Neutrophil (primary cell): Measurements from ENCODE around the gene CSF2.

ENCODE experiments used
- H3K27ac ChIP-seq: fragments of 200-600 bp; sonication (generic); 2 replicates; pipeline ENCODE4 v1.5.1; 2016; ENCODE audit warnings: mild to moderate bottlenecking, moderate library complexity
- H3K27me3 ChIP-seq: fragments of 200-600 bp; sonication (generic); 2 replicates; pipeline ENCODE4 v1.6.0; 2016; ENCODE audit warnings: mild to moderate bottlenecking
- H3K36me3 ChIP-seq: fragments of 200-600 bp; sonication (generic); 2 replicates; pipeline ENCODE4 v1.5.1; 2017
- H3K4me1 ChIP-seq, 2 experiments: fragments of 200-600 bp in 1 of 2; sonication (generic) in 1 of 2; 1 replicate in 1 of 2; 2 replicates in 1 of 2; pipeline versions ENCODE4 v1.5.1 to v1.6.1; 2013 to 2016; ENCODE audit warnings: low read depth in 1 of 2, low read length in 1 of 2, mild to moderate bottlenecking in 1 of 2, moderate library complexity in 1 of 2; ENCODE audit not compliant: control insufficient read depth in 1 of 2, insufficient read depth in 1 of 2
- H3K4me3 ChIP-seq, 2 experiments: fragments of 200-600 bp in 1 of 2; sonication (generic) in 1 of 2; 1 replicate in 1 of 2; 2 replicates in 1 of 2; pipeline ENCODE4 v1.5.1; 2013 to 2016; ENCODE audit warnings: low read depth in 1 of 2, low read length in 1 of 2, mild to moderate bottlenecking in 1 of 2, moderate library complexity in 1 of 2
- H3K9me3 ChIP-seq: fragments of 200-600 bp; sonication (generic); 2 replicates; pipeline ENCODE4 v1.5.1; 2016
- TF ChIP-seq, protein P1 (sequence below): fragments of 200-600 bp; sonication (generic); IDR thresholded peaks from 2 replicates; pipeline ENCODE4 v1.5.1; 2016; ENCODE audit warnings: antibody characterized with exemption

CSF2 gene

DNA sequence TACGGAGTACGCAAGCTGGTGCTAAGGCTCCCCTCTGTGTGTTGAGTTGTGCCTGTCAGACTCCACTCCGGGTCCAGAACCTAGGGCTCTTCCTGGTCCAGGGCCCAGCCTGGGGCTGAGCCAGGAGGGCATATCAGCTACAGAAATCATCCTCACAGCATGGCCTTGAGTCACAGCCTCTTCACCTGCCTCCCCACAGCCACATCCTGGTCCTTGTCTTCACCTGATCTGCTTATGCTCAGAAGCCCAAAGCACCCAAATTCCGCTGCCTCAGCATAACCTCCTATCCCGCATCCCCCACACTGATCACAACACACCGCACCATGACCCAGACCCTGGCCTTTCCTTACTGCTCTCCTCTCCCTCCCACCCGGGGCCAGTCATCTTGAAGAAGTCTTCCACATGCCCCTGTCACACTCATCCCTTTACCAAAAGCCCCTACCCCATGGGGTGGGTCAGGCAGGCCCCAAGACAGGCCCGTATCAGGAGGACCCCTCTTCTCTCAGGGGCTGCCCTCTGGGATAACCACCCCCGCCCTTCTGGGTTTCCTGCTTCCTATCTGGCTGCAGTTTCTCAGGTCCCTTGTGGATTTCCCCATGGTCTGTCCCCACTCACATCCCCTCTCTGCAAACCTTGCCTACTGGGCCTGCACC is 14.4 kb upstream of the CSF2 start:
- TF ChIP-seq, protein P1, sequence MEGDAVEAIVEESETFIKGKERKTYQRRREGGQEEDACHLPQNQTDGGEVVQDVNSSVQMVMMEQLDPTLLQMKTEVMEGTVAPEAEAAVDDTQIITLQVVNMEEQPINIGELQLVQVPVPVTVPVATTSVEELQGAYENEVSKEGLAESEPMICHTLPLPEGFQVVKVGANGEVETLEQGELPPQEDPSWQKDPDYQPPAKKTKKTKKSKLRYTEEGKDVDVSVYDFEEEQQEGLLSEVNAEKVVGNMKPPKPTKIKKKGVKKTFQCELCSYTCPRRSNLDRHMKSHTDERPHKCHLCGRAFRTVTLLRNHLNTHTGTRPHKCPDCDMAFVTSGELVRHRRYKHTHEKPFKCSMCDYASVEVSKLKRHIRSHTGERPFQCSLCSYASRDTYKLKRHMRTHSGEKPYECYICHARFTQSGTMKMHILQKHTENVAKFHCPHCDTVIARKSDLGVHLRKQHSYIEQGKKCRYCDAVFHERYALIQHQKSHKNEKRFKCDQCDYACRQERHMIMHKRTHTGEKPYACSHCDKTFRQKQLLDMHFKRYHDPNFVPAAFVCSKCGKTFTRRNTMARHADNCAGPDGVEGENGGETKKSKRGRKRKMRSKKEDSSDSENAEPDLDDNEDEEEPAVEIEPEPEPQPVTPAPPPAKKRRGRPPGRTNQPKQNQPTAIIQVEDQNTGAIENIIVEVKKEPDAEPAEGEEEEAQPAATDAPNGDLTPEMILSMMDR, result no peak
- Histone ChIP-seq H3K4me3 (no peak overlapping the region), H3K27ac (no peak overlapping the region), H3K27me3 (no peaks in the 10 kb centered on the region), H3K36me3 (no peaks in the 10 kb centered on the region), H3K4me1 (no peaks in the 10 kb centered on the region), H3K9me3 (no peaks in the 10 kb centered on the region)

DNA sequence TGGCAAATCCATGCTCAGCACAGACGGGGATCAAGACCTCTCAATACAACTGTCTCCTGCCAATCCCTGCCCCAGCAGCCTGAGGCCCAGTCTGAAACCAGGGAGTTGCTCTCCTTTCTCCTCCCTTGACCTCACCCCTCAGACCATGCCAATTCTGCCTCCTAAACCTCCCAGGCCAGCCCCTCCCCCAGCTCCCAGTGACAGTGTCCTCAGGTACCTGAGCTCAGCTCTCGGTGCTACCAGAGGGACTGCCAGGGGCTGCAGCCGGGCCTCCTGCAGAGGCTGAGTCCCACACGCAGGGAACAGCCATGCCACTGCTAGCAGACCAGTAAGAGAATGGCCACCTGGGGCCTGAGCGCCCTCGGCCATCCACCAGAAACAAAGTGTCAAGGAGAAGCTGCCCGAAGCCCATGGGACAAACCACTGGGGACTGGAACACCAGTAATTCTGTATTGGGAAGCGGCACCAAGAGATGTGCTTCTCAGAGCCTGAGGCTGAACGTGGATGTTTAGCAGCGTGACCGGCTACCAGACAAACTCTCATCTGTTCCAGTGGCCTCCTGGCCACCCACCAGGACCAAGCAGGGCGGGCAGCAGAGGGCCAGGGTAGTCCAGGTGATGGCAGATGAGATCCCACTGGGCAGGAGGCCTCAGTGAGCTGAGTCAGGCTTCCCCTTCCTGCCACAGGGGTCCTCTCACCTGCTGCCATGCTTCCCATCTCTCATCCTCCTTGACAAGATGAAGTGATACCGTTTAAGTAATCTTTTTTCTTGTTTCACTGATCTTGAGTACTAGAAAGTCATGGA is 13.7 kb upstream of the CSF2 start:
- Histone ChIP-seq H3K36me3 (no peaks in the 10 kb centered on the region), H3K9me3 (no peaks in the 10 kb centered on the region), H3K27me3 (no peaks in the 10 kb centered on the region), H3K4me1 (no peaks in the 10 kb centered on the region), H3K4me3 (no peak overlapping the region), H3K27ac (no peak overlapping the region)
- TF ChIP-seq, protein P1, result no peak

DNA sequence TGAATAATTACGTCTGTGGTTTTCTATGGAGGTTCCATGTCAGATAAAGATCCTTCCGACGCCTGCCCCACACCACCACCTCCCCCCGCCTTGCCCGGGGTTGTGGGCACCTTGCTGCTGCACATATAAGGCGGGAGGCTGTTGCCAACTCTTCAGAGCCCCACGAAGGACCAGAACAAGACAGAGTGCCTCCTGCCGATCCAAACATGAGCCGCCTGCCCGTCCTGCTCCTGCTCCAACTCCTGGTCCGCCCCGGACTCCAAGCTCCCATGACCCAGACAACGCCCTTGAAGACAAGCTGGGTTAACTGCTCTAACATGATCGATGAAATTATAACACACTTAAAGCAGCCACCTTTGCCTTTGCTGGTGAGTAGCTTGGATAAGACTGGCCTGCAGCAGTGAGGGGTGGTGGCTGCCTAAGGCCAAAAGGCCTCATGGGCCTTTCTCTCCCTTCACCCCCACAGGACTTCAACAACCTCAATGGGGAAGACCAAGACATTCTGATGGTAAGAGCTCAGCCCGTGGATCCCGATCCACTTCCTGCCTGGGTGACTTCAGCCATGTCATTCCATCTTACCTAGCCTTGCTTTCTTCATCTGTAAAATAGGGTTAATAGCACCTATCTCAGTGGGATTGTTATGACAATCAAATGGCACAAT is 13.0 kb upstream of the CSF2 start, which contains the start of gene IL3:
Gene IL3, plus strand, starts transcription at position 155 of the 661 bp plus-strand sequence. Its CDS starts 52 bp downstream, at position 207.
- Histone ChIP-seq H3K4me3 (no peak within 1 kb of the TSS), H3K27ac (no peak within 1 kb of the TSS), H3K36me3 (no peaks in the 10 kb centered on the region), H3K27me3 (no peaks in the 10 kb centered on the region), H3K9me3 (no peaks in the 10 kb centered on the region), H3K4me1 (no peaks in the 10 kb centered on the region)
- TF ChIP-seq, protein P1, result no peak

DNA sequence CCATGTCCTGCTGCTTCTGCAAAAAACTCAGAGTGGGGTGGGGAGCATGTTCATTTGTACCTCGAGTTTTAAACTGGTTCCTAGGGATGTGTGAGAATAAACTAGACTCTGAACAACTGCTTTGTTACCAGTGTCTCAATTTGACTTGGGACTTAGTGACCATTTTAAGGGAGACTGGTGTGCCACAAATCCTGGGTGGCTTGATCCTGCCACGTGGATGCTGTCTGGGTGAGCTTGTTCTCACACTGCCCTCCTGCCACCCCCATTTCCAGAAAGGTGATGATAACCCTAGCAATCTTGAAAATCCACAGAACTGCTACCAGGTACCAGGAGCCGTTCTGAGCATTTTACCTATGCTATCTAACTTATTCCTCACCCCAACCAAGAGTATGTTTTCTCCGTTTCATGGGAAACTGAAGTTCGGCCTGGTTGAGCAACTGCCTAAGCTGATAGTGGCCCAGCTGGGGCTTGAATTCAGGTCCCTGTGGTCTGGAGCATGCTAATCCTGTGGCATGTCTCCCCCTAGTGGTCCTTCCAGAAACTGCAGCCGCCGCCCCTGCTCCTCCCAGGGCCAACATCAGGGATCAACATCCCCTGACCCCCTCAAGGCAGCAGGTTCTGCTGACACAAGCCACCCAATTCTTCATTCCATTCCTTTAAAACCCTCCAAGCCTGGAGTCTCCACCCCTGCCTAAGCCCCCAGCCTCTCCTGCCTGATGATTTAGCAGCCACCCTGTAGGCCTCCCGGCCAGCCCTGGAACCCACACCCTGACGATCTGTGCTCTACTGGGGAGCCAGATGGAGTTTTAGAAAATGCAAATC is 10.3 kb upstream of the CSF2 start:
- TF ChIP-seq, protein P1, result peak; percentile 95
- no peaks in the 10 kb centered on the region for H3K9me3 ChIP-seq

DNA sequence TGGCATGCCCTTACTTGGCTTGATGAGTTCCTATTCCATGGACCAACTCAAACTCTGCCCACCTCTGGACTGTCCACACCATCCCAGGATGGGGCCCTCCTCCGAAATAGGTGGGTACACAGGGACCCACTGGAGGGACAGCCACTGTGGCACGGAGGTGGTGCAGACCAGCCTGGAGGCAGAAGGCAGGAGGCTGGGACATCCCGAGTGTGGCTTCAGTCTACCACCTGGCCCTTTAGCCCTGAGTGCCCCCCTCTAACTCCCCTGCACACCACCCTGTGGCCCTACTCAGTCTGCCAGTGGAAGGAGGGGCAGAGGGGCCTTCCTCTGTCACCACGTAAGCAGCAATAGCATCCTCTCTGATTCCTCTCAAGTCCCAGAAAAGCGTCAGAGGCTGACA is 9.4 kb upstream of the CSF2 start:
- peaks cover 19% of the 10 kb centered on the region for H3K27me3 ChIP-seq
- no peaks in the 10 kb centered on the region for H3K4me1 ChIP-seq

More for the DNA sequence above, 10.3 kb upstream of the CSF2 start:
- Histone ChIP-seq H3K36me3 (no peaks in the 10 kb centered on the region), H3K27ac (no peak overlapping the region), H3K4me1 (no peaks in the 10 kb centered on the region), H3K27me3 (peaks cover 11% of the 10 kb centered on the region), H3K4me3 (no peak overlapping the region)

More for the DNA sequence above, 9.4 kb upstream of the CSF2 start:
- no peak overlapping the region for H3K27ac ChIP-seq
- TF ChIP-seq, protein P1, result no peak
- H3K9me3 ChIP-seq, result no peaks in the 10 kb centered on the region
- no peak overlapping the region for H3K4me3 ChIP-seq
- H3K36me3 ChIP-seq, result no peaks in the 10 kb centered on the region
